Measurements from ENCODE around the gene TEC. TPM values are rescaled to one million over a fixed set of nuclear protein-coding genes. Genes with fewer than 3 reads are reported as not detected.

Gene TEC
- total RNA-seq, 2 donors from 2014 or later, result 4.5 to 12.8 TPM

- TF ChIP-seq, protein P1, sequence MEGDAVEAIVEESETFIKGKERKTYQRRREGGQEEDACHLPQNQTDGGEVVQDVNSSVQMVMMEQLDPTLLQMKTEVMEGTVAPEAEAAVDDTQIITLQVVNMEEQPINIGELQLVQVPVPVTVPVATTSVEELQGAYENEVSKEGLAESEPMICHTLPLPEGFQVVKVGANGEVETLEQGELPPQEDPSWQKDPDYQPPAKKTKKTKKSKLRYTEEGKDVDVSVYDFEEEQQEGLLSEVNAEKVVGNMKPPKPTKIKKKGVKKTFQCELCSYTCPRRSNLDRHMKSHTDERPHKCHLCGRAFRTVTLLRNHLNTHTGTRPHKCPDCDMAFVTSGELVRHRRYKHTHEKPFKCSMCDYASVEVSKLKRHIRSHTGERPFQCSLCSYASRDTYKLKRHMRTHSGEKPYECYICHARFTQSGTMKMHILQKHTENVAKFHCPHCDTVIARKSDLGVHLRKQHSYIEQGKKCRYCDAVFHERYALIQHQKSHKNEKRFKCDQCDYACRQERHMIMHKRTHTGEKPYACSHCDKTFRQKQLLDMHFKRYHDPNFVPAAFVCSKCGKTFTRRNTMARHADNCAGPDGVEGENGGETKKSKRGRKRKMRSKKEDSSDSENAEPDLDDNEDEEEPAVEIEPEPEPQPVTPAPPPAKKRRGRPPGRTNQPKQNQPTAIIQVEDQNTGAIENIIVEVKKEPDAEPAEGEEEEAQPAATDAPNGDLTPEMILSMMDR (IDR thresholded peaks at IDR 0.05), result no peak
- DNase-seq (ENCODE audit: low spot score) (no peak), ATAC-seq (ENCODE audit: insufficient number of reproducible peaks, low FRiP score, low read depth) (no peak)
- no peaks in the 10 kb centered on the region for H3K9me3 ChIP-seq
- H3K27me3 ChIP-seq (replicated peaks; ENCODE audit: insufficient read depth), result no peaks in the 10 kb centered on the region
- H3K36me3 ChIP-seq, result peaks cover 4% of the 10 kb centered on the region
- H3K4me3 ChIP-seq, result no peak overlapping the region
- no peak overlapping the region for H3K27ac ChIP-seq
- no peaks in the 10 kb centered on the region for H3K4me1 ChIP-seq (ENCODE audit: control insufficient read depth in 1 of 2, low read depth in 2 of 2)
These were observed 131.8 kb downstream of the TEC start for GRCh38 chr4:48137846-48138245.

DNA sequence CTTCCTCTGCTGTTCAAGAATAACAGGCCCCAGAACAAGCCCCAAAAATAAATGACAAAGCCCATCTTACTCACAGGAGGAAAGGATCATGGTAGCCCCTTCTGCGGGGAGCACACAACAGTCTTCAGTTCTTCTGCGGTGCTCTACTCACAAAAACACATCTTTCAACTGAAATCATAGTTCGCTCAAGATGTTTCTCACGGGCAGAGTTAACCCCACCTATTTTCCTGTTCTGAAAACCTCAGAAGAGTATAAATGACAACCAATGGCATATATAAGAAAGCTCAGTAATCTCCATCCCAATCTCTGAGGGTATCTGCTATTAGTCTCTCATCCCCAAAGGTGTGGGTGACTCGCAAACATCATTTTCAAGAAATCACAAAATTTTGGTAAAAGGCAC is 135.6 kb downstream of the TEC start, which contains the start of gene TXK:
Gene TXK, minus strand, starts transcription at position 170 of the 400 bp plus-strand sequence. Its CDS starts 80 bp downstream, at position 90.
- TF ChIP-seq, protein P1 (IDR thresholded peaks at IDR 0.05), result no peak
- Histone ChIP-seq H3K27me3 (replicated peaks; ENCODE audit: insufficient read depth) (no peaks in the 10 kb centered on the region), H3K4me1 (ENCODE audit: control insufficient read depth in 1 of 2, low read depth in 2 of 2) (peaks cover 0 to 4% of the 10 kb centered on the region in 2 donors), H3K4me3 (no peak within 1 kb of the TSS), H3K9me3 (no peaks in the 10 kb centered on the region), H3K27ac (no peak within 1 kb of the TSS), H3K36me3 (peaks cover 4% of the 10 kb centered on the region)
- no peak for ATAC-seq (ENCODE audit: insufficient number of reproducible peaks, low FRiP score, low read depth)
- DNase-seq (ENCODE audit: low spot score), result no peak

- DNase-seq (ENCODE audit: low spot score) (no peak), ATAC-seq (ENCODE audit: insufficient number of reproducible peaks, low FRiP score, low read depth) (no peak)
- Histone ChIP-seq H3K4me1 (ENCODE audit: control insufficient read depth in 1 of 2, low read depth in 2 of 2) (peaks cover 2 to 9% of the 10 kb centered on the region in 2 donors), H3K9me3 (no peaks in the 10 kb centered on the region), H3K36me3 (peaks cover 4% of the 10 kb centered on the region), H3K27ac (no peak overlapping the region), H3K27me3 (replicated peaks; ENCODE audit: insufficient read depth) (no peaks in the 10 kb centered on the region), H3K4me3 (no peak overlapping the region)
- TF ChIP-seq, protein P1 (IDR thresholded peaks at IDR 0.05), result no peak
These were observed 136.0 kb downstream of the TEC start for GRCh38 chr4:48133669-48134068.

- Histone ChIP-seq H3K27me3 (replicated peaks; ENCODE audit: insufficient read depth) (no peaks in the 10 kb centered on the region), H3K9me3 (no peaks in the 10 kb centered on the region), H3K36me3 (peaks cover 4% of the 10 kb centered on the region), H3K27ac (no peak overlapping the region), H3K4me1 (ENCODE audit: control insufficient read depth in 1 of 2, low read depth in 2 of 2) (peaks cover 14 to 27% of the 10 kb centered on the region in 2 donors), H3K4me3 (no peak overlapping the region)
- DNase-seq (ENCODE audit: low spot score) (no peak), ATAC-seq (ENCODE audit: insufficient number of reproducible peaks, low FRiP score, low read depth) (no peak)
- TF ChIP-seq, protein P1 (IDR thresholded peaks at IDR 0.05), result no peak
These were observed 137.9 kb downstream of the TEC start for GRCh38 chr4:48131736-48132135.

- Histone ChIP-seq H3K27ac (no peak overlapping the region), H3K27me3 (replicated peaks; ENCODE audit: insufficient read depth) (no peaks in the 10 kb centered on the region), H3K36me3 (no peaks in the 10 kb centered on the region), H3K4me1 (ENCODE audit: control insufficient read depth in 1 of 2, low read depth in 2 of 2) (peaks cover 14 to 27% of the 10 kb centered on the region in 2 donors), H3K4me3 (no peak overlapping the region), H3K9me3 (no peaks in the 10 kb centered on the region)
- TF ChIP-seq, protein P1 (IDR thresholded peaks at IDR 0.05), result no peak
- DNase-seq (ENCODE audit: low spot score) (no peak), ATAC-seq (ENCODE audit: insufficient number of reproducible peaks, low FRiP score, low read depth) (no peak)
These were observed 139.5 kb downstream of the TEC start for GRCh38 chr4:48130100-48130499.

Measured in thoracic aorta (tissue), 2 donors.